OCI-LY7 (cell line): Measurements from ENCODE around the gene SALL3. TPM values are rescaled to one million over a fixed set of nuclear protein-coding genes. Genes with fewer than 3 reads are reported as not detected.

Experiments
- BruUV-seq: library from RNA; stranded (reverse); fragments of 400-500 nt; replicated peaks from 2 replicates; lab custom pipeline; 2021; lab: Mats Ljungman, UMichigan
- CTCF ChIA-PET: fragments of 300-600 bp; sonication (Branson Sonifier 250); formaldehyde crosslinking; loops from one replicate; lab custom pipeline; 2022; ENCODE audit warnings: antibody characterized with exemption; ENCODE audit not compliant: unreplicated experiment; lab: Charles Lee
- POLR2A ChIA-PET: fragments of 300-600 bp; sonication (Branson Sonifier 250); formaldehyde crosslinking; loops from one replicate; lab custom pipeline; 2022; ENCODE audit warnings: antibody characterized with exemption; lab: Charles Lee
- DNase-seq: peaks from one replicate; pipeline ENCODE4 v3.0.0-alpha.2; 2015; ENCODE audit warnings: low spot score
- H2AFZ ChIP-seq: fragments of 200-600 bp; sonication (generic), shearing (Covaris generic); 2 replicates; pipeline ENCODE4 v1.6.1; 2014; ENCODE audit warnings: mild to moderate bottlenecking, antibody characterized with exemption, low read length, moderate library complexity
- H3K27ac ChIP-seq: fragments of 200-600 bp; sonication (generic); 2 replicates; pipeline ENCODE4 v1.5.1; 2014; ENCODE audit warnings: mixed run types, low read depth, mild to moderate bottlenecking, moderate library complexity, low read length, inconsistent platforms; ENCODE audit not compliant: poor library complexity, severe bottlenecking
- H3K36me3 ChIP-seq: fragments of 200-600 bp; sonication (generic); 2 replicates; pipeline ENCODE4 v1.6.1; 2014; ENCODE audit warnings: mild to moderate bottlenecking, antibody characterized with exemption, low read length, moderate library complexity, mixed read lengths; ENCODE audit not compliant: insufficient read depth
- H3K4me1 ChIP-seq: fragments of 200-600 bp; sonication (generic); 2 replicates; pipeline ENCODE4 v1.5.1; 2014; ENCODE audit warnings: mild to moderate bottlenecking, low read length; ENCODE audit not compliant: insufficient read depth, poor library complexity, severe bottlenecking
- H3K4me2 ChIP-seq: fragments of 200-600 bp; sonication (generic); 2 replicates; pipeline ENCODE4 v1.6.1; 2014; ENCODE audit warnings: mild to moderate bottlenecking, low read length
- H3K4me3 ChIP-seq: fragments of 200-600 bp; sonication (generic); 2 replicates; pipeline ENCODE4 v1.5.1; 2014; ENCODE audit warnings: mild to moderate bottlenecking, low read depth, low read length; ENCODE audit not compliant: poor library complexity, severe bottlenecking
- H3K79me2 ChIP-seq: fragments of 200-600 bp; sonication (generic); 2 replicates; pipeline ENCODE4 v1.6.1; 2016; ENCODE audit warnings: low read depth, mild to moderate bottlenecking, low read length, moderate library complexity, mixed read lengths; ENCODE audit not compliant: insufficient read depth
- H3K9me2 ChIP-seq: fragments of 200-600 bp; sonication (generic); 2 replicates; pipeline ENCODE4 v1.6.1; 2016; ENCODE audit warnings: mild to moderate bottlenecking, low read length, mixed read lengths; ENCODE audit not compliant: insufficient read depth
- H3K9me3 ChIP-seq: fragments of 200-600 bp; sonication (generic); 2 replicates; pipeline ENCODE4 v1.6.1; 2014; ENCODE audit warnings: mild to moderate bottlenecking, mixed run types, low read length, mixed read lengths
- H4K20me1 ChIP-seq: fragments of 200-600 bp; sonication (generic); 2 replicates; pipeline ENCODE4 v1.6.1; 2014; ENCODE audit warnings: mild to moderate bottlenecking, antibody characterized with exemption, low read length, moderate library complexity, mixed read lengths; ENCODE audit not compliant: insufficient read depth
- EZH2phosphoT487 ChIP-seq: fragments of 200-600 bp; sonication (generic); IDR thresholded peaks from 2 replicates; pipeline ENCODE4 v1.6.1; 2018; ENCODE audit warnings: low read depth, borderline replicate concordance, mild to moderate bottlenecking, mixed run types, antibody characterized with exemption, low read length, moderate library complexity, mixed read lengths
- intact Hi-C: fragments of 100-400 bp; cut with micrococcal nuclease; formaldehyde crosslinking; loops from one replicate; pipeline ENCODE4 v1.10.0; 2022; ENCODE audit not compliant: unreplicated experiment
- total RNA-seq, 2 experiments: library from RNA; depleted of rRNA in 1 of 2; stranded (reverse); fragments of >200 nt in 1 of 2; shearing (Covaris generic) in 1 of 2; gene quantifications; 2 replicates each; pipeline ENCODE4 v1.2.3, GENCODE V29; 2014 to 2022
- TF ChIP-seq, protein P1 (sequence below): fragments of 200-600 bp; sonication (generic); conservative IDR thresholded peaks from 2 replicates; pipeline ENCODE4 v1.5.1; 2014; ENCODE audit warnings: mild to moderate bottlenecking, antibody characterized with exemption, low read length, moderate library complexity, mixed read lengths

The SALL3 gene
- total RNA-seq, 2 experiments from 2014 or later, result not detected

DNA sequence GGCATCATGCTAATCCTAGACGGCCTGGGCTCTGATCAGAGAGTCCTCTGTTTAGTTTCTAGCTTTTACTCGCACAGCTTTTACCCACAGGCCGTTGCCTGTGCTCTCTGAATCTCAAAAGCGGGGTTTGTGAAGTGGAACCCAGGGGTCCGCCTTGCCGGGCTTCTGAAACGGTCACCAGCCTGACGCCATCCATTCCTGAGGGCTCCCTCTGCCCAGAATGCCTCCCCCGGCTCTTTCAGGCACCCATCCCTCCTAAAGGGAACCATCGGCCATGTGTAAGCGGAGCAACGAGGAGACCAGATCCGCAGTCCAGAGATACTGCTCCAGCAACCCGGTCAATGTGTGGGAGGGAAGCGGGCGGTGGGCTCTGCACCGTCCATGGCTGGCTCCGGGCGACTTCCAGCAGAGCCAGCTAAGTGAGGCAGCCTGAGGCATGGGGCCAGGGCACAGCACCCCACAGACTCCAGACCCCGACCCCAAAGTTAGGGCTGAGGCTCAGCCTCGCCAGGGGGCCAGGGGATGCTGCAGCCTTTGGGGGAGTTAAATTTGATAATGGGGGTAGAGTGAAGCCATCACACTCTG lies 28.8 kb downstream of the SALL3 start:
- H3K9me3 ChIP-seq, result no peaks in the 10 kb centered on the region
- no peaks in the 10 kb centered on the region for H3K4me1 ChIP-seq
- ChIA-PET CTCF (no interaction called here), POLR2A (no interaction called here)
- H2AFZ ChIP-seq, result no peak overlapping the region
- H3K79me2 ChIP-seq, result no peaks in the 10 kb centered on the region
- no peaks in the 10 kb centered on the region for H3K36me3 ChIP-seq
- H3K9me2 ChIP-seq, result no peaks in the 10 kb centered on the region
- no TSS peak for BruUV-seq
- no peak overlapping the region for H3K4me3 ChIP-seq
- TF ChIP-seq, protein P1, sequence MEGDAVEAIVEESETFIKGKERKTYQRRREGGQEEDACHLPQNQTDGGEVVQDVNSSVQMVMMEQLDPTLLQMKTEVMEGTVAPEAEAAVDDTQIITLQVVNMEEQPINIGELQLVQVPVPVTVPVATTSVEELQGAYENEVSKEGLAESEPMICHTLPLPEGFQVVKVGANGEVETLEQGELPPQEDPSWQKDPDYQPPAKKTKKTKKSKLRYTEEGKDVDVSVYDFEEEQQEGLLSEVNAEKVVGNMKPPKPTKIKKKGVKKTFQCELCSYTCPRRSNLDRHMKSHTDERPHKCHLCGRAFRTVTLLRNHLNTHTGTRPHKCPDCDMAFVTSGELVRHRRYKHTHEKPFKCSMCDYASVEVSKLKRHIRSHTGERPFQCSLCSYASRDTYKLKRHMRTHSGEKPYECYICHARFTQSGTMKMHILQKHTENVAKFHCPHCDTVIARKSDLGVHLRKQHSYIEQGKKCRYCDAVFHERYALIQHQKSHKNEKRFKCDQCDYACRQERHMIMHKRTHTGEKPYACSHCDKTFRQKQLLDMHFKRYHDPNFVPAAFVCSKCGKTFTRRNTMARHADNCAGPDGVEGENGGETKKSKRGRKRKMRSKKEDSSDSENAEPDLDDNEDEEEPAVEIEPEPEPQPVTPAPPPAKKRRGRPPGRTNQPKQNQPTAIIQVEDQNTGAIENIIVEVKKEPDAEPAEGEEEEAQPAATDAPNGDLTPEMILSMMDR, result no peak
- H3K4me2 ChIP-seq, result no peak overlapping the region
- no peak overlapping the region for H3K27ac ChIP-seq
- no peak for DNase-seq
- intact Hi-C loops, result no loop called here
- H4K20me1 ChIP-seq, result no peaks in the 10 kb centered on the region

DNA sequence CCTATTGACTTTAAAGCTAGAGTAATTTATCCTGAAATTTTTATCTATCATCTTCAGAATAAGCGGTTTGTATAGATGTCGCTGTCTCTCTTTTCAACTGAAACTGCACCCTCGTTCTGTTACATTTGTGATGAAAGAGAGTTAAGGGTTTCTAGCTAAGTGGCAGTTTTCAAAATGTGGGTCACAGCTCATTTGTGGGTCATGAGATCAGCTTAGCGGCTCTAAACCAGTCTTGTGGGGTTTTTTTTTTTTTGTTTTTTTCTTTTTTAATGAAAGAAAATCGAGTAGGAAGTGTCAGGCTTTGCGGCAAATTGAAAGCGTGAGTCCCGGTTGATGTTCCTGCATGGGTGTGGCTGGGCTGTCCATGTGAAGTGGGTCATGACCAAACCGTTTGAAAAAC lies 31.2 kb downstream of the SALL3 start:
- H3K4me2 ChIP-seq, result no peak overlapping the region
- intact Hi-C loops, result no loop called here
- no peak for TF ChIP-seq EZH2phosphoT487
- TF ChIP-seq, protein P1, result no peak
- H3K36me3 ChIP-seq, result no peaks in the 10 kb centered on the region
- H3K4me3 ChIP-seq, result no peak overlapping the region
- BruUV-seq, result no TSS peak
- CTCF ChIA-PET, result no interaction called here
- no peaks in the 10 kb centered on the region for H3K9me3 ChIP-seq
- no peaks in the 10 kb centered on the region for H3K79me2 ChIP-seq
- POLR2A ChIA-PET, result interaction anchor here (1.0 kb wide), 1 partner anchor 256 kb away, joined by 4 read pairs; no protein-coding TSS in a partner anchor
- H3K27ac ChIP-seq, result no peak overlapping the region
- H2AFZ ChIP-seq, result no peak overlapping the region
- H3K9me2 ChIP-seq, result no peaks in the 10 kb centered on the region
- no peaks in the 10 kb centered on the region for H4K20me1 ChIP-seq
- H3K4me1 ChIP-seq, result no peaks in the 10 kb centered on the region
- DNase-seq, result no peak

GRCh38 chr18:79011300-79011870 lies 31.8 kb downstream of the SALL3 start:
- ChIA-PET CTCF (no interaction called here), POLR2A (interaction anchor here (1.0 kb wide), 1 partner anchor 256 kb away, joined by 4 read pairs; no protein-coding TSS in a partner anchor)
- Histone ChIP-seq H3K4me3 (no peak overlapping the region), H2AFZ (no peak overlapping the region), H3K9me3 (no peaks in the 10 kb centered on the region), H3K79me2 (no peaks in the 10 kb centered on the region), H4K20me1 (no peaks in the 10 kb centered on the region), H3K27ac (no peak overlapping the region), H3K4me1 (no peaks in the 10 kb centered on the region), H3K4me2 (no peak overlapping the region), H3K36me3 (no peaks in the 10 kb centered on the region), H3K9me2 (no peaks in the 10 kb centered on the region)
- no TSS peak for BruUV-seq
- DNase-seq, result no peak
- TF ChIP-seq, protein P1, result no peak
- TF ChIP-seq EZH2phosphoT487, result no peak
- intact Hi-C loops, result no loop called here
